Measurements from ENCODE around the gene MAPKAP1.

- TF ChIP-seq CTCF (IDR thresholded peaks at IDR 0.05; ENCODE audit: low read length) (no peak), EZH2 (IDR thresholded peaks at IDR 0.05; ENCODE audit: borderline replicate concordance, low read length) (no peak)
Measured at GRCh38 chr9:125609744-125610143, 97.3 kb downstream of the MAPKAP1 start.
